NCI-H2107 (cell line): Measurements from ENCODE around the gene ZDHHC1.

Source experiments
- DNase-seq: peaks from one replicate; lab custom pipeline; 2025; lab: John Stamatoyannopoulos, UW

ZDHHC1 gene, protein sequence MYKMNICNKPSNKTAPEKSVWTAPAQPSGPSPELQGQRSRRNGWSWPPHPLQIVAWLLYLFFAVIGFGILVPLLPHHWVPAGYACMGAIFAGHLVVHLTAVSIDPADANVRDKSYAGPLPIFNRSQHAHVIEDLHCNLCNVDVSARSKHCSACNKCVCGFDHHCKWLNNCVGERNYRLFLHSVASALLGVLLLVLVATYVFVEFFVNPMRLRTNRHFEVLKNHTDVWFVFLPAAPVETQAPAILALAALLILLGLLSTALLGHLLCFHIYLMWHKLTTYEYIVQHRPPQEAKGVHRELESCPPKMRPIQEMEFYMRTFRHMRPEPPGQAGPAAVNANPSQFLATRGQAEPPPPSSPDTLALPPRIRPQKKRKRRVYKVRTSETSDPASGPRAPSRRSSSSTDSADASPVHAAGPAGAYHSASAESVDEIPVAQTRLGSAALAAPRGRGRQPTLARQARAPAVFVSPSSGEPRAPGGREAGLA

GRCh38 chr16:67415872-67416793, at the start of gene ZDHHC1:
TSS of gene ZDHHC1 (minus strand) at chr16:67416477. CDS start at chr16:67407775, 8,702 bp downstream.
- DNase-seq: no peak

DNA sequence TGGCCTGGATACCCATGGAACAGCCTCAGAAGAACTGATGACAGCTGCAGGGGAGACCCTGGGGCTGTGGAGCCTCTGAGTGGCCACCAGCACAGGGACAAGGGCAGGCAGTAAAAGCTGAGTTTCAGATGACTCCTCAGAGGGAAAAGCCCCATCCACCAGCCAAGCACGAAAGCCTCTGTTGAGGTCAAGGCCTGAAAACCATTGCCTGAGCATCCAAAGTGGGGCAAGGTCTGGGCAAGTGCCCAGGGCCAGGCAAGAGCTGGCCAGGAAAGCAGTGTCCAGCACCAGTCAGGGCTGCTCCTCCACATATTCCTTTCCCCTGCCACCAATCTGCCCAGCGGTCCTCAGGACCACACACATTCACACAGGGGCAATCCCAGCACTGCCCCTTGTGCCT, 48.3 kb upstream of the ZDHHC1 start:
- no peak for DNase-seq

- DNase-seq: no peak
Observed at GRCh38 chr16:67463691-67464090, 47.4 kb upstream of the ZDHHC1 start.

- no peak for DNase-seq
Observed at GRCh38 chr16:67463059-67463458, 46.8 kb upstream of the ZDHHC1 start.

GRCh38 chr16:67462279-67462655, 46.0 kb upstream of the ZDHHC1 start:
- no peak for DNase-seq

DNA sequence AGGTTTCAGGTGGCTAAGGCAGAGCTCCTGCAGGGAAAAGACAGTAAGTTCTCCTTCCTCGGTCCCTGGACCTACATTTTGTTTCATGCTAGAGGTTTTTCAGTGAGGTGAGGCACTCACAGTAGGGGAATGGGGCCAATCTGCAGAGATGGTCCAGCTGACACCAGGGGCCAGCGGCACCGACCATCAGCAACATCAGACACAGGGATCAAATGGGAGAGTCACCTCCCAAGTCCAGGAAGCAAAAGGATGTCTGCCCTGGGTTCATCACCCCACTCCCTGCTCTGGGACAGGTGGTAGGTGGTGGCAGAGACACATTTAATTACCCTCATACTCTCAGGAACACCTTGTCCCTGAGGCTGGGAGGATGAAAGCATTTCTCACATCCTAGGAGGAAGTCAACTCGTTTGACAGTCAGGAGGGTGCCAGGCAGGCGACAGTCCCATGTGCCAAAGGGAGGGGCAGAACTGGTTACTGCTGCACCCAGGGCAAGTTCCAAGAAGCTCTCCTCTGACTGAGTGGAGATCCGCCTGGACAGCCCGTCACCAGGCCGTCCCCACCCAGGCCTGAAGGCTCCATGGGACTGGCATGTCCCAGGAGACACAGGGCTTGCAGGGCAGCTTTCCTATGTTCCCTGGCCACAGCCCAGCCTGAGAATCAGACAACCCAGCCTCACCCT, 45.5 kb upstream of the ZDHHC1 start:
- no peak for DNase-seq

DNA sequence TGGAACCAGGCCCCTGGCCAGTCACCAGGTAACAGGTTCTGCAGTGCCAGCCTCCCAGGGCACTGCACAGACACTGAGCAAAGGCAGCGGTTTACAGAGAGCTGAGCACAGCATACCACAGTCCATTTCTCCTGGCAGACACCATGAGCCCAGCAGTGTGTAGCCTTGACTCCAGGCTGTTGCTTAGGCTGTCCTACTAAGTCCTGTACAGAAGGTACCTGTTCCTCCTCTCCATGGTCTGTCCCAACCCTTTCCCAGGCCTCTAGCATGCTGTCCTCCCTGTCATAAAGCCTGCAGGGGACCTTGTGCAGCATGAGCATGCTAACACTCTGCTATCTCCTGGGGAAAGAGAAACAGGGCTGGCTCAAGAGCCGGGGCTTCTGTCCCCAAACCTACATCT, 44.7 kb upstream of the ZDHHC1 start:
- no peak for DNase-seq

- no peak for DNase-seq
Observed at GRCh38 chr16:67460168-67460567, 43.9 kb upstream of the ZDHHC1 start.

GRCh38 chr16:67459861-67460150, 43.5 kb upstream of the ZDHHC1 start:
- DNase-seq: no peak

- no peak for DNase-seq
Observed at GRCh38 chr16:67459066-67459860, 43.0 kb upstream of the ZDHHC1 start.

- no peak for DNase-seq
Observed at GRCh38 chr16:67458121-67458641, 41.9 kb upstream of the ZDHHC1 start.

- DNase-seq: no peak
Observed at GRCh38 chr16:67457611-67458010, 41.3 kb upstream of the ZDHHC1 start.

DNA sequence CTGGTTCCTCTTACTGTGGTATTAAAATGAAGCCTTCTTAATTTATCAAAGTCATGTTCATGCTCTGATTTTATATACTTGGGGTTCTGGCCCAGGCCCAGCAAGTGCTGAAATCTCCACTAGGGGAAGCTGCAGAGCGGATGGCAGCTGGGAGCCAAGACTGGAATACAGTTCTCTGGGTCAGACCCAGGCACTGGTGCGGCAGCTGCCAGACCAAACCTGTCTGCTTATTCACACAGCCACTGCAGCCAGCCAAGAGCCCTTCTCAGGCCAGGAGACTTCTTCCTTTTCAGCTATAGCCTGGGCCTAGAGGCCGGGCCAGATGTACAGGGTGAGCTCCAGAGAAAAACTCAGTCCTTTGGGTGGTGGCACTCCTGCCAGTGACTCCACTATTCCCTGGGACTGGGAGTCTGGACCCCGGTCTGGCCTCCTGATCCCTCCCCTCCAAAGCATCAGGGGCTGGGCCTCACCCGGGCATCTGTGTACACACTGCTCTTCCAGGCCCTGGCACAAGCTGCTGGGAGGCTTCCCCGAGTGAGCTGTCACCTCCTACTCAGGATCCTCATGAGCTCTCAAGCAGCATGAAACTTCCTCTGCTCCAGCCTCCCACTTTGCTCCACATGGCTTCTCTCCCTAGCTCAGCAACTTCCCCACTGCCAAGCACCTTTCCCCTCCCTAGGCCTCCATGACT, 40.3 kb upstream of the ZDHHC1 start:
- no peak for DNase-seq

DNA sequence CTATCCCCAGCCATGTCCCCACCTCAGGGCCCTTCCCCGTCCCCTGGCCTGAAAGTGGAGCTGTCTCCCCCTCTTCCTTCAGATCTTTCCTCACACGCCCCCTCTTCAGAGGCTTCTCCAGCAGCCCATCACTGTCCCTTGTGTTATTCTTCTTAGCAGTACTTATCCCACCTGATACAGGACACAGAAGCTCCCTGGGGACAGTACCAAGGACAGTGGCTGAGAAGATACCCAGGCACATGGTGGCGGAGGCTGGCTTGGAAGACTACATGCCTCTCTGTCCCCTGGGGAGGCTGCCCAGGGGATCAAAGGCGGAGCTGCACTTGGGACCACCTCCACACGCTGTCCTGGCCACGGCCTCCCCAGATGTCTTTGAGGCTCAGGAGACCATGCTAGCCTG, 38.6 kb upstream of the ZDHHC1 start:
- no peak for DNase-seq

DNA sequence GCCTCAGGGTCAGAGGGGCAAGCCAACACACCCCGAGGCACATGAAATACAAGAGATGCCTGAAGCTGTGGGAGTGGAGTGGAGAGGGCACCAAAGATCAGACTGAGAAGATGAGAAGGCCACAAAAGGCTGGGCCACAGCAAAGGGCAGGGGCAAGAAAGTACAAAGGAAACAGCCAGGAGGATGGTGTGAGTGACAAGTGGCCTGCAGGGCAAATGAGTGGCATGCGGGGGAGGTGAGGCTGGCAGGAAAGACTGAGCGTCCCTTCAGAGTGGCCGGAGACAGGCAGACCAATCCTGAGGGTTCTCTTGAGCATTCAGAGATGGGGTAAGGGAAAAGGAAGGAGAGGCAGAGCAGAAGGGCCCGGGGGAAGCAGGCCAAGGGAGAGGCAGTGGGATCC, 37.8 kb upstream of the ZDHHC1 start:
- no peak for DNase-seq

DNA sequence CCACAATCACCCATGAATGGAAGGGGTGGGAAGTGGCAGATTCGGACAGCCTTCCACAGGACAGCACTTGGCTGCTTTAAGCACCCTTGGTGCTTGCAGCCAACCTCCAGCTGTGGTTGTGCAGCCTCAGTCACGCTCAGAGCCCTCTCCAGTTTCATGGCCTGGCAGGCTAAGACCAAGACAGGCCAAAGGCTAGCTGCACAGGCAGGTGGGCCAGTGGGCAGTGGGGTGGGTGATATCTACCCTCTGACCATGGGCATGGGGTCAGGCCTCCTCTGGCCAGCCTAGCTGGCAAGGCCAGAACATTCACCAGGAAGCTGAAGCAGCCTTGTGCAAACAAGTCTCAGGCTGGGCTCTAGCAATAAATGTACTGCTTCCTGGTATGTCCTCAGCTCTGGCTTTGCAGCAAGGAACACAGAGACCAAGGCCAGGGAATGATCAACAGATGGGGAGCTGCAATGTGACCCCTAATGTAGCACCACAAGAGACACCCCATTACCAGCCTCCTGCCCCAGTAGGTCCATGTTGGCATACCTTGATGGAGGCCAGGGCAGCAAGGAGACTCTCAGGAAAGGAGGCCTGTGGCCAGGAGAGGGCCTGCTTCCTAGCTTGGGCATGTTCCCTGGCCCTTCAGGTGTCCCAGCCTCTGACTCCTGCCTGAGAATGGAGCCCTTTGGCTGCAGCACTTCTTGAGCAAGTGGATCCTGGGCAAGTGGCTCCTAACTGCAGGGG, 35.6 kb upstream of the ZDHHC1 start:
- DNase-seq: no peak

GRCh38 chr16:67451061-67451703, 34.9 kb upstream of the ZDHHC1 start:
- no peak for DNase-seq

- DNase-seq: no peak
Observed at GRCh38 chr16:67449739-67450138, 33.5 kb upstream of the ZDHHC1 start.

- DNase-seq: no peak
Observed at GRCh38 chr16:67449336-67449735, 33.1 kb upstream of the ZDHHC1 start.

GRCh38 chr16:67448580-67448979, 32.3 kb upstream of the ZDHHC1 start:
- no peak for DNase-seq
